Endodermal cell (in vitro differentiated cells): ENCODE results near the gene GCNT2. TPM values are rescaled to one million over a fixed set of nuclear protein-coding genes. Genes with fewer than 3 reads are reported as not detected.

Source experiments
- DNase-seq: peaks from one replicate; pipeline ENCODE4 v3.0.0-alpha.2; 2017
- H3K27ac ChIP-seq: 2 replicates; pipeline ENCODE4 v1.5.1; 2013; ENCODE audit warnings: mild to moderate bottlenecking, low read depth, low read length, moderate library complexity
- H3K27me3 ChIP-seq: 2 replicates; pipeline ENCODE4 v1.6.1; 2013; ENCODE audit warnings: mild to moderate bottlenecking, low read length, moderate library complexity; ENCODE audit not compliant: insufficient read depth, control insufficient read depth, poor library complexity, severe bottlenecking
- H3K36me3 ChIP-seq: 2 replicates; pipeline ENCODE4 v1.7.0; 2013; ENCODE audit warnings: mild to moderate bottlenecking, low read length, moderate library complexity; ENCODE audit not compliant: control insufficient read depth, insufficient read depth
- H3K4me1 ChIP-seq: one replicate; pipeline ENCODE4 v1.7.0; 2013; ENCODE audit warnings: low read length; ENCODE audit not compliant: control insufficient read depth, insufficient read depth
- H3K4me3 ChIP-seq: 2 replicates; pipeline ENCODE4 v1.5.1; 2013; ENCODE audit warnings: mild to moderate bottlenecking, low read length, moderate library complexity
- H3K9ac ChIP-seq: 2 replicates; pipeline ENCODE4 v1.6.1; 2013; ENCODE audit warnings: mild to moderate bottlenecking, low read length, moderate library complexity; ENCODE audit not compliant: poor library complexity, severe bottlenecking; ENCODE audit errors: extremely low read depth
- H3K9me3 ChIP-seq: 2 replicates; pipeline ENCODE4 v1.6.1; 2013; ENCODE audit warnings: mild to moderate bottlenecking, low read length, moderate library complexity; ENCODE audit not compliant: control insufficient read depth
- H3K27ac Mint-ChIP-seq: 2 replicates; pipeline ENCODE4 v1.8.0; 2020; ENCODE audit warnings: mixed read lengths
- H3K27me3 Mint-ChIP-seq: 2 replicates; pipeline ENCODE4 v1.8.0; 2021; ENCODE audit warnings: mild to moderate bottlenecking, mixed read lengths; ENCODE audit not compliant: insufficient read depth
- H3K36me3 Mint-ChIP-seq: 2 replicates; pipeline ENCODE4 v1.8.0; 2020; ENCODE audit warnings: low read depth, mixed read lengths
- H3K4me1 Mint-ChIP-seq: 2 replicates; pipeline ENCODE4 v1.8.0; 2020; ENCODE audit warnings: mixed read lengths
- H3K4me3 Mint-ChIP-seq: 2 replicates; pipeline ENCODE4 v1.8.0; 2020; ENCODE audit warnings: mild to moderate bottlenecking, moderate library complexity, mixed read lengths
- H3K9me3 Mint-ChIP-seq: 2 replicates; pipeline ENCODE4 v1.8.0; 2020; ENCODE audit warnings: mild to moderate bottlenecking, mixed read lengths
- CTCF ChIP-seq: fragments of 200-600 bp; sonication (generic); conservative IDR thresholded peaks from 2 replicates; pipeline ENCODE4 v1.5.0; 2021; ENCODE audit warnings: antibody characterized with exemption, mild to moderate bottlenecking
- WGBS, 2 experiments: methylation state at CpG; one replicate each; pipeline versions ENCODE4 v1.1.5 to v1.1.7; 2013; ENCODE audit warnings: missing lambda C conversion rate in 2 of 2, mixed read lengths in 1 of 2; ENCODE audit not compliant: insufficient coverage in 1 of 2, insufficient read length in 1 of 2; 5-methylcytosine and 5-hydroxymethylcytosine counted together
- total RNA-seq, 2 donors: library from RNA; stranded (reverse); fragmentation: NEBNext Ultra II Directional in 1 of 2; extraction: Animal tissue kit (Norgen Biotek cat#: 25700) in 1 of 2; gene quantifications; 2 replicates in 1 of 2; 3 replicates in 1 of 2; pipeline ENCODE4 v1.2.1, GENCODE V29; 2021

Gene GCNT2
- total RNA-seq, 2 donors from 2014 or later = 23.3 to 24.9 TPM

- no peak overlapping the region for H3K4me3 Mint-ChIP-seq
- H3K9me3 Mint-ChIP-seq = peaks cover 6% of the 10 kb centered on the region
- 83 to 100% methylated on average over 1 of the region's 1 CpG for WGBS, 2 experiments
- H3K9ac ChIP-seq = no peak overlapping the region
- TF ChIP-seq CTCF = no peak
- no peak overlapping the region for H3K27ac Mint-ChIP-seq
- H3K36me3 ChIP-seq = no peaks in the 10 kb centered on the region
- no peaks in the 10 kb centered on the region for H3K27me3 Mint-ChIP-seq
- H3K4me1 Mint-ChIP-seq = peaks cover 23% of the 10 kb centered on the region
- H3K36me3 Mint-ChIP-seq = no peaks in the 10 kb centered on the region
- peaks cover 7% of the 10 kb centered on the region for H3K4me1 ChIP-seq
- H3K9me3 ChIP-seq = peaks cover 11% of the 10 kb centered on the region
- no peaks in the 10 kb centered on the region for H3K27me3 ChIP-seq
- H3K27ac ChIP-seq = no peak overlapping the region
- DNase-seq = no peak
- H3K4me3 ChIP-seq = no peak overlapping the region
Observed at GRCh38 chr6:10531503-10531902, 10.4 kb downstream of the GCNT2 start.

GRCh38 chr6:10531942-10532341 lies 10.8 kb downstream of the GCNT2 start:
- no peak for TF ChIP-seq CTCF
- H3K27me3 Mint-ChIP-seq = no peaks in the 10 kb centered on the region
- Histone ChIP-seq H3K4me3 (no peak overlapping the region), H3K4me1 (peaks cover 7% of the 10 kb centered on the region), H3K36me3 (no peaks in the 10 kb centered on the region), H3K9me3 (peaks cover 15% of the 10 kb centered on the region), H3K9ac (no peak overlapping the region), H3K27me3 (no peaks in the 10 kb centered on the region), H3K27ac (no peak overlapping the region)
- 91 to 93% methylated on average over 4 to 9 of the region's 9 CpGs for WGBS, 2 experiments
- H3K4me1 Mint-ChIP-seq = peaks cover 23% of the 10 kb centered on the region
- H3K36me3 Mint-ChIP-seq = no peaks in the 10 kb centered on the region
- no peak overlapping the region for H3K4me3 Mint-ChIP-seq
- H3K27ac Mint-ChIP-seq = peak overlapping the region; percentile 9
- no peak for DNase-seq
- H3K9me3 Mint-ChIP-seq = peaks cover 9% of the 10 kb centered on the region

GRCh38 chr6:10532392-10532791 lies 11.2 kb downstream of the GCNT2 start:
- Histone ChIP-seq H3K4me3 (no peak overlapping the region), H3K4me1 (peaks cover 7% of the 10 kb centered on the region), H3K9ac (no peak overlapping the region), H3K27ac (no peak overlapping the region), H3K9me3 (peaks cover 18% of the 10 kb centered on the region), H3K36me3 (no peaks in the 10 kb centered on the region), H3K27me3 (no peaks in the 10 kb centered on the region)
- H3K4me3 Mint-ChIP-seq = no peak overlapping the region
- no peak for TF ChIP-seq CTCF
- no peak for DNase-seq
- 94 to 96% methylated on average over 5 to 8 of the region's 8 CpGs for WGBS, 2 experiments
- peak overlapping the region; percentile 9 for H3K27ac Mint-ChIP-seq
- H3K4me1 Mint-ChIP-seq = peaks cover 23% of the 10 kb centered on the region
- no peaks in the 10 kb centered on the region for H3K36me3 Mint-ChIP-seq
- no peaks in the 10 kb centered on the region for H3K27me3 Mint-ChIP-seq
- H3K9me3 Mint-ChIP-seq = peaks cover 13% of the 10 kb centered on the region
